CD4-positive, alpha-beta T cell treated with Interleukin-6 at 100 ng/mL for 8 hours (primary cell): ENCODE results near the gene SMPX.
"Not testable (repeated sequence)": the region's sequence is repeated elsewhere in the genome, so short reads cannot be mapped to it uniquely, and the experiment has no call there.

ENCODE experiments used
- DNase-seq: peaks from one replicate; pipeline ENCODE4 v3.0.0-alpha.2; 2020; ENCODE audit warnings: mixed read lengths, low spot score

Gene SMPX

GRCh38 chrX:21757960-21758359, at the start of gene SMPX:
TSS of gene SMPX (minus strand) at chrX:21758116. CDS start at chrX:21754290, 3,826 bp downstream.
- DNase-seq, result no peak

- no peak for DNase-seq
Observed at GRCh38 chrX:21806691-21807090, 48.8 kb upstream of the SMPX start.

- no peak for DNase-seq
Observed at GRCh38 chrX:21802839-21803238, 44.9 kb upstream of the SMPX start.

GRCh38 chrX:21802054-21802670, 44.2 kb upstream of the SMPX start:
- DNase-seq, result no peak

GRCh38 chrX:21800344-21800770, 42.4 kb upstream of the SMPX start:
- DNase-seq, result no peak

- DNase-seq, result no peak
Observed at GRCh38 chrX:21799767-21800166, 41.9 kb upstream of the SMPX start.

GRCh38 chrX:21798677-21799219, 40.8 kb upstream of the SMPX start:
- no peak for DNase-seq

GRCh38 chrX:21781976-21782375, 24.1 kb upstream of the SMPX start:
- DNase-seq, result no peak

GRCh38 chrX:21781525-21781924, 23.6 kb upstream of the SMPX start:
- DNase-seq, result no peak

- DNase-seq, result no peak
Observed at GRCh38 chrX:21779095-21779494, 21.2 kb upstream of the SMPX start.

- DNase-seq, result no peak
Observed at GRCh38 chrX:21778236-21778635, 20.3 kb upstream of the SMPX start.

GRCh38 chrX:21775128-21775527, 17.2 kb upstream of the SMPX start:
- not testable (repeated sequence) for DNase-seq

GRCh38 chrX:21773036-21773435, 15.1 kb upstream of the SMPX start:
- DNase-seq, result not testable (repeated sequence)

GRCh38 chrX:21770631-21771321, 12.9 kb upstream of the SMPX start:
- no peak for DNase-seq

GRCh38 chrX:21766101-21766500, 8.2 kb upstream of the SMPX start:
- no peak for DNase-seq

GRCh38 chrX:21764008-21764407, 6.1 kb upstream of the SMPX start:
- DNase-seq, result no peak

GRCh38 chrX:21758488-21758887, 572 bp upstream of the SMPX start:
- no peak for DNase-seq

- no peak for DNase-seq
Observed at GRCh38 chrX:21756785-21757529, 959 bp downstream of the SMPX start.

- DNase-seq, result no peak
Observed at GRCh38 chrX:21749924-21750323, 8.0 kb downstream of the SMPX start.

GRCh38 chrX:21748235-21748634, 9.7 kb downstream of the SMPX start:
- no peak for DNase-seq

GRCh38 chrX:21747558-21747957, 10.4 kb downstream of the SMPX start:
- no peak for DNase-seq

GRCh38 chrX:21745756-21746155, 12.2 kb downstream of the SMPX start:
- no peak for DNase-seq

- no peak for DNase-seq
Observed at GRCh38 chrX:21744721-21745120, 13.2 kb downstream of the SMPX start.
